GM12891 (cell line): ENCODE results near the gene ZNF614.
A peak's percentile ranks its signal among the peaks of the same experiment; 100 is the strongest.
"Not testable (repeated sequence)": the region's sequence is repeated elsewhere in the genome, so short reads cannot be mapped to it uniquely, and the experiment has no call there.

Experiments
- DNase-seq: peaks from one replicate; pipeline ENCODE4 v3.0.0; 2011; ENCODE audit warnings: low spot score; ENCODE audit not compliant: insufficient read length
- FAIRE-seq: peaks from 2 replicates; lab custom pipeline; 2011; peaks lifted over from hg19 to GRCh38; lab: Jason Lieb, UNC
- PAX5 ChIP-seq: IDR thresholded peaks from 2 replicates; pipeline ENCODE4 v1.6.1; 2011; ENCODE audit warnings: low read length, moderate library complexity, mild to moderate bottlenecking; ENCODE audit not compliant: insufficient read depth, severe bottlenecking
- POLR2A ChIP-seq: IDR thresholded peaks from 2 replicates; pipeline ENCODE4 v1.6.1; 2011; ENCODE audit warnings: low read depth, low read length, control low read depth
- POLR2AphosphoS5 ChIP-seq: IDR thresholded peaks from 2 replicates; pipeline ENCODE4 v1.6.1; 2011; ENCODE audit warnings: low read depth, low read length, control low read depth
- POU2F2 ChIP-seq: IDR thresholded peaks from 2 replicates; pipeline ENCODE4 v1.6.1; 2011; ENCODE audit warnings: low read depth, mild to moderate bottlenecking, control low read depth, low read length, moderate library complexity
- SPI1 ChIP-seq: IDR thresholded peaks from 2 replicates; pipeline ENCODE4 v1.6.1; 2011; ENCODE audit warnings: low read depth, low read length, control low read depth
- TAF1 ChIP-seq: IDR thresholded peaks from 2 replicates; pipeline ENCODE4 v1.6.1; 2011; ENCODE audit warnings: low read depth, low read length, control low read depth

ZNF614 gene

DNA sequence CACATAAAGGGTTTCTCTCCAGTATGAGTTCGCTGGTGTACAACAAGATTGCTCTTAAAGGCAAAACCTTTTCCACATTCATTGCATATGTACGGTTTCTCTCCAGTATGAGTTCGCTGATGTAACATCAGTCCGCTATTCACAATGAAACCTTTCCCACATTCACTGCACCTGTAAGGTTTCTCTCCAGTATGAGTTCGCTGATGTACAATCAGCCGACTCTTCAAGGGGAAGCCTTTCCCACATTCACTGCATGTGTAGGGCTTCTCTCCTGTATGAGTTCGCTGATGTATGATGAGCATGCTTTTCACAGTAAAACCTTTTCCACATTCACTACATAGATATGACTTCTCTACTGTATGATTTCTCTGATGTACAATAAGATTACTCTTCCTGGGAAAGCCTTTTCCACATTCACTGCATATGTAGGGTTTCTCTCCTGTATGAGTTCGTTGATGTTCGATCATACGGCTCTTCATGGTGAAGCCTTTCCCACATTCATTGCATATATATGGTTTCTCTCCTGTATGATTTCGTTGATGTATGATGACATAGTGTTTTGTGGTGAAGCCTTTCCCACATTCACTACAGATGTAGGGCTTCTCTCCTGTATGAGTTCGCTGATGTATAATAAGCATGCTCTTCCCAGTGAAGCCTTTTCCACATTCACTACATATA lies 6.0 kb upstream of the ZNF614 start:
- DNase-seq (no peak), FAIRE-seq (no peak)
- TF ChIP-seq POLR2A (0 out of 2 replicates have a peak, but pooled peaks have one; percentile 10), POU2F2 (no peak)

DNA sequence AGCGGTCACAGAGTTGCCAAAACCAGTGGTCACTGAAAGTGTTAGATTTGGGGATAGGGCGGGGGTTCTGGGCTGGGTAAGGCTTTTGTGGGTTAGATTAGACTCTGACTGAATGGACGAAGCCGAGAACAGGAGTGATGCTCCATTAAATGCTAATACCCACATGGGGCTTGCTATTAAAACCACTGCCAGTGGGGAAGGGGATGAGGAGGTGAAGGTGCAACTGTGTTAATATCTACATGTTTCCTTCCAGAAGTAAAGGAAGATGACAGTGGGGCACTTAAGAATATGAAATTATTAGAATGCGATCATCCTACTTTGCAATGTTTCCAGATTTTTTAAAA lies 573 bp upstream of the ZNF614 start:
- TF ChIP-seq POLR2AphosphoS5: no peak
- no peak for TF ChIP-seq SPI1
- no peak for TF ChIP-seq TAF1
- no peak for TF ChIP-seq POU2F2
- no peak for TF ChIP-seq PAX5
- TF ChIP-seq POLR2A: no peak
- no peak for DNase-seq
- no peak for FAIRE-seq

DNA sequence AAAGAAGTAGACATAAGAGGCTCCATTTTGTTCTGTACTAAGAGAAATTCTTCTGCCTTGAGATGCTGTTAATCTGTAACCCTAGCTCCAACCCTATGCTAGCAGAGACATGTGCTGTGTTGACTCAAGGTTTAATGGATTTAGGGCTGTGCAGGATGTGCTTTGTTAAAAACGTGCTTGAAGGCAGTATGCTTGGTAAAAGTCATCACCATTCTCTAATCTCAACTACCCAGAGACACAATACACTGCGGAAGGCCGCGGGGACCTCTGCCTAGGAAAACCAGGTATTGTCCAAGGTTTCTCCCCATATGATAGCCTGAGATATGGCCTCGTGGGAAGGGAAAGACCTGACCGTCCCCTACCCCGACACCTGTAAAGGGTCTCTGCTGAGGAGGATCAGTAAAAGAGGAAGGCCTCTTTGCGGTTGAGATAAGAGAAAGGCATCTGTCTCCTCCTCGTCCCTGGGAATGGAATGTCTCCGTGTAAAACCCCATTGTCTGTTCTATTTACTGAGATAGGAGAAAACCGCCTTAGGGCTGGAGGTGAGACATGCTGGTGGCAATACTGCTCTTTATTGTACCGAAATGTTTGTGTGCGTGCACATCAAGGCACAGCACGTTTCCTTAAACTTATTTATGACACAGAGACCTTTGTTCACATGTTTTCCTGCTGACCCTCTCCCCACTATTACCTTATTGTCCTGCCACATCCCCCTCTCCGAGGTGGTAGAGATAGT lies 1.8 kb downstream of the ZNF614 start:
- FAIRE-seq: peak; percentile 5
- not testable (repeated sequence) for DNase-seq

DNA sequence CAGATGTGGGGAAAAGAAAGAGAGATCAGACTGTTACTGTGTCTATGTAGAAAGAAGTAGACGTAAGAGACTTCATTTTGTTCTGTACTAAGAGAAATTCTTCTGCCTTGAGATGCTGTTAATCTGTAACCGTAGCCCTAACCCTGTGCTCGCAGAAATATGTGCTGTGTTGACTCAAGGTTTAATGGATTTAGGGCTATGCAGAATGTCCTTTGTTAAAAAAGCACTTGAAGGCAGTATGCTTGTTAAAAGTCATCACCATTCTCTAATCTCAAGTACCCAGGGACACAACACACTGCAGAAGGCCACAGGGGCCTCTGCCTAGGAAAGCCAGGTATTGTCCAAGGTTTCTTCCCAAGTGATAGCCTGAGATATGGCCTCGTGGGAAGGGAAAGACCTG lies 3.7 kb downstream of the ZNF614 start:
- DNase-seq, FAIRE-seq: not testable (repeated sequence)

DNA sequence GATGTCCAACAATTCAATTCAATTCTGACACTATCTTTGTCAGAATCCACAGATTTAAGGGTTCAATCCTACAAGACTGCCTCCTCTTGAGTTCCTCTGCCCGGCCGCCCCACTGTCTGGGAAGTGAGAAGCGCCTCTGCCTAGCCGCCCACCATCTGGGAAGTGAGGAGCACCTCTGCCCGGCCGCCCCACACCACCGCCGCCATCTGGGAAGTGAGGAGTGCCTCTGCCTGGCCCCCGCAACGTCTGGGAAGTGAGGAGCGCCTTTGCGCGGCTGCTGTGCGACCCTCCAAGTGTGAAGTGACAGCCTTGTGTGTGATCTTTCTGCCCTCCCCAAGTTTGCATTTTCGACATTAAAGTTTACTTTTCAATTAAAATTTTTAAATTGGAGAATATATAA lies 6.0 kb downstream of the ZNF614 start:
- no peak for DNase-seq
- TF ChIP-seq TAF1: no peak
- TF ChIP-seq PAX5: no peak
- TF ChIP-seq SPI1: no peak
- no peak for TF ChIP-seq POU2F2
- TF ChIP-seq POLR2A: no peak
- no peak for TF ChIP-seq POLR2AphosphoS5
- FAIRE-seq: no peak

DNA sequence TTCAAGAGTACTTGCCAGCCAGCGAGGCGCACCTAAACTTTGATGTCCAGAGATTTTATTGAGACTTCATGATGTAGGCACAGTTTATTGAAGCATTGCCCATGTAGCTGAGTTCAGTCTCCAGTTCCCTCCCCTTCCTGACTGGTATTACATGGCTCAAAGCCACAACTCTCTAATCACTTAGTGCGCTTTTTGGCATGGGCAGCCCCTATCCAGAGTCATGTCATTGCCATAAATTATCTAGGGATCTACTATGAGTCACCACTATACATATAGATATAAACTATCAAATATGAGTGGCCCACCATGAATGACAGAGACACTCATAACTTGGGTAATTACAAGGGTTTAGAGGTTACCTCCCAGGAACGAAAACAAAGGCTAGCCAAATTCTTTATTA lies 7.7 kb downstream of the ZNF614 start:
- DNase-seq (no peak), FAIRE-seq (no peak)
- TF ChIP-seq PAX5: no peak
- TF ChIP-seq POU2F2: no peak
- TF ChIP-seq TAF1: no peak
- no peak for TF ChIP-seq SPI1
- TF ChIP-seq POLR2AphosphoS5: no peak
- TF ChIP-seq POLR2A: no peak

DNA sequence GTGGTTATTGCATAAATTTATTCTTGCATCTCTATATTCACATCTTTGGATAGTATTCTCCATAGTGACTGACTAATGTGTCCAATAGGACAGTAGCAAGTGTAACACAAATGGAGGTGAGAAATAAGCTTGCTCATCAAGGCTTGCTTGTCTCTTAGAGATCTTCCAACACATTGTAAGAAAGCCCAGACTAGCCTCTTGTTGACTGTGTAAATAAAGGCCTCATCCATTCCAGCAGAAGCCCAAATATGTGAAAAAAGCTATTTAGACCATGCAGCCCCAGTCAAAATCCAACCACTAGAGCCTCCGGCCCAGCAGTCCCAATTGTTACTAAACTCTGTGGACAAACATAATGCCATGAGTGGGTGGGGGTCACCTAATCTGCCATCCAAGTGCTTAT lies 17.5 kb downstream of the ZNF614 start:
- DNase-seq (no peak), FAIRE-seq (no peak)
- TF ChIP-seq POLR2AphosphoS5 (no peak), TAF1 (no peak), SPI1 (no peak), POLR2A (no peak), POU2F2 (no peak), PAX5 (no peak)

DNA sequence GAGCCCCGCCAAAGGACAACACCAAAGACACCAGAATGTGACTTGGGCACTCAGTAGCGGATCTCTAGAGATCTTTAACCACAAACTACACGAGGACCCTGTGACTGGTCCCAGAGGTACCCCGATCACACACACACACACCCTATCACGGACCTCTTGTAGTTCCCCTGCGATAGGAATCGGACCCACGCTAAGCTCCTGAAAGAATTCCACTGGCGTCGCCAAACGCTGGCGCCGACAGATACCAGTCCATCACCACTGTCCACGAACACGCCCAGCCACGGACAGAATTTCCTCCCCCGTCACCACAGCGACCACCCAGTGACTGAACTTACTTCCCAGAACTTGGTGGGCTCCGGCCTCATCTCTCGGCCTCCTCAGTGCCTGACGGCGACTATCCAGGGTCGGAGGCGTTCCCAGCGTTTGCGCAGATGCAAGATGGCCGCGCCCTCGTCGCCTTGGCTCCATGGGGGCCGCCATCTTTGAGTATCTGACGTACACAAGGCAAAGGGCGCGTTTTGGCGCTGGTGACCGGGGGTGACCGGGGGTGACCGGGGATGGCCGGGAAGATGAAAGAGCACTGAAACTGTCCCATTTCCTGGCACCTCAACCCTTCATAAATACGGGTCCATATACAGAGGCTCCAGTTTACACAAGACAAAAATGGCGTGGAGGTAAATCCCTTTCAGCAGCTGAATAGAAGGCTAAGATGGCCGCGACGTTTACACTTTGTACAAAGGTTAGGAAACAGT lies 20.2 kb downstream of the ZNF614 start, which contains the start of gene ZNF615:
Gene ZNF615 (minus strand): TSS at position 406 of the 752 bp plus-strand sequence. CDS start 4,500 bp downstream, outside the sequence.
- peak; percentile 48 for DNase-seq
- peak; percentile 97 for FAIRE-seq
- 0 out of 2 replicates have a peak, but pooled peaks have one; percentile 53 for TF ChIP-seq POLR2AphosphoS5
- TF ChIP-seq PAX5: no peak
- peak; percentile 56 for TF ChIP-seq POLR2A
- TF ChIP-seq TAF1: peak; percentile 60

DNA sequence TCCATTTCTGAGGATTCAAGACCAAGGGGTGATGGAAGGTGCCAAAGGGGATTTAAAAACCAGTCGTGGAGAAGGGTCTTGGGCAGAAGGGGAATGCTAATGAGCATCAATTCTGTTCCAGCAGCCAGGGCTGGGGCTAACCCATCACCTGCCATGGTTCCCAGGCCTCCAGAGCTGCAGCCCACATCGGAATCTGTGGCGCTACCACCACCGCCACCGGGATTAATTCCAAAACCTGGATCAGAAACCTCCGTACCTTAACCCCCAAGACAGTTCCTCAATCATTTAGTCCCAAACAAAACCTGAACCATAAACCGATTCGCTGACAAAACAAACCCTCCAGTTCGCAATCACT lies 20.8 kb downstream of the ZNF614 start:
- DNase-seq: no peak
- TF ChIP-seq TAF1 (no peak), POLR2AphosphoS5 (no peak), POLR2A (no peak), PAX5 (no peak)
- FAIRE-seq: no peak

DNA sequence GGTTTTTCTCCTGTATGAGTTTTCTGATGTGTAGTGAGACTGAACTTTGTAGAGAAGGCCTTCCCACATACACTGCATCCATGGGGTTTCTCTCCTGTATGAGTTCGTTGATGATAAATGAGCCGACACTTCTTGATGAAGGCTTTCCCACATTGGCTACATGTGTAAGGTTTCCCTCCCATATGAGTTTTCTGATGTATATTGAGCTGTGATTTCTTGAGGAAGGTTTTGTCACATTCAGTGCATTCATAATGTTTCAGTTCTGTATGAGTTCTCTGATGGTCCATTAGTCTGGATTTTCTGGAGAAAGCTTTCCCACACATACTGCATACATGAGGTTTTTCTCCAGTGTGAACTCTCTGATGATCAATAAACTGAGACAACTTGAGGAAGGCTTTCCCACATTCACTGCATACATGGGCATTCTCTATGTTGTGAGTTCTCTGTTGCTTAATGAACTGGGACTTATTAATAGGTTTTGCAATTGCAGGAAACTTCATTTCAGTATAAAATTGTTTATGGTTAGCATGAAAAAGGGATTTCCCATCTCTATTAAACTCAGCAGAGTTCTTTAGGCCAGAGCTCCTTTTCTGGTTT lies 34.0 kb downstream of the ZNF614 start:
- no peak for DNase-seq
- peak; percentile 62 for FAIRE-seq
- no peak for TF ChIP-seq POLR2AphosphoS5
- no peak for TF ChIP-seq PAX5
- TF ChIP-seq POLR2A: no peak
- no peak for TF ChIP-seq TAF1
- no peak for TF ChIP-seq SPI1
- TF ChIP-seq POU2F2: no peak
